Suppressor macrophage (primary cell): Measurements from ENCODE around the gene XPO5.

Experiments
- DNase-seq, 4 experiments: peaks; one replicate each; pipeline ENCODE4 v3.0.0-alpha.2; 2020 to 2022

The XPO5 gene

GRCh38 chr6:43496370-43497128 is 79.3 kb downstream of the XPO5 start:
- DNase-seq: no peak

GRCh38 chr6:43495409-43495941 is 80.4 kb downstream of the XPO5 start:
- peak in 2 of 4 experiments; percentile 27 to 34 for DNase-seq

- no peak for DNase-seq
These were observed 81.1 kb downstream of the XPO5 start for GRCh38 chr6:43494766-43495165.

- no peak for DNase-seq
These were observed 81.5 kb downstream of the XPO5 start for GRCh38 chr6:43494321-43494720.

GRCh38 chr6:43493833-43494232 is 82.0 kb downstream of the XPO5 start:
- no peak for DNase-seq

- DNase-seq: no peak
These were observed 82.6 kb downstream of the XPO5 start for GRCh38 chr6:43493230-43493629.

- DNase-seq: no peak
These were observed 83.2 kb downstream of the XPO5 start for GRCh38 chr6:43492673-43493072.

GRCh38 chr6:43491750-43492661 is 83.8 kb downstream of the XPO5 start:
- no peak for DNase-seq

- no peak for DNase-seq
These were observed 85.3 kb downstream of the XPO5 start for GRCh38 chr6:43490523-43490939.

GRCh38 chr6:43489277-43490072 is 86.4 kb downstream of the XPO5 start:
- no peak for DNase-seq

- DNase-seq: no peak
These were observed 87.1 kb downstream of the XPO5 start for GRCh38 chr6:43488667-43489276.

GRCh38 chr6:43481591-43482236 is 94.1 kb downstream of the XPO5 start:
- no peak for DNase-seq

GRCh38 chr6:43481075-43481474 is 94.8 kb downstream of the XPO5 start:
- DNase-seq: peak in 1 of 4 experiments; percentile 11

- DNase-seq: peak in 3 of 4 experiments; percentile 18 to 42 (median 24)
These were observed 97.8 kb downstream of the XPO5 start for GRCh38 chr6:43478008-43478372.

GRCh38 chr6:43477235-43478007 is 98.4 kb downstream of the XPO5 start, which contains the start of gene TJAP1:
TJAP1 (plus strand) TSS chr6:43477570; CDS start chr6:43499002, 21,432 bp downstream.
- peak; percentile 87 to 95 (median 92) for DNase-seq

- DNase-seq: no peak
These were observed 99.1 kb downstream of the XPO5 start for GRCh38 chr6:43476746-43477145.

- no peak for DNase-seq
These were observed 100.3 kb downstream of the XPO5 start for GRCh38 chr6:43475516-43475915.

GRCh38 chr6:43472515-43472914 is 103.3 kb downstream of the XPO5 start:
- no peak for DNase-seq
